ENCODE results near the gene NAA16. TPM values are rescaled to one million over a fixed set of nuclear protein-coding genes. Genes with fewer than 3 reads are reported as not detected.
A peak's percentile ranks its signal among the peaks of the same experiment; 100 is the strongest.

The NAA16 gene
- total and polyA plus RNA-seq, 10 of the 15 experiments (the other 5 are each of a cell fraction or from before 2014, with no cell fraction given): 5.4 to 18.5 (median 13.2) TPM

DNA sequence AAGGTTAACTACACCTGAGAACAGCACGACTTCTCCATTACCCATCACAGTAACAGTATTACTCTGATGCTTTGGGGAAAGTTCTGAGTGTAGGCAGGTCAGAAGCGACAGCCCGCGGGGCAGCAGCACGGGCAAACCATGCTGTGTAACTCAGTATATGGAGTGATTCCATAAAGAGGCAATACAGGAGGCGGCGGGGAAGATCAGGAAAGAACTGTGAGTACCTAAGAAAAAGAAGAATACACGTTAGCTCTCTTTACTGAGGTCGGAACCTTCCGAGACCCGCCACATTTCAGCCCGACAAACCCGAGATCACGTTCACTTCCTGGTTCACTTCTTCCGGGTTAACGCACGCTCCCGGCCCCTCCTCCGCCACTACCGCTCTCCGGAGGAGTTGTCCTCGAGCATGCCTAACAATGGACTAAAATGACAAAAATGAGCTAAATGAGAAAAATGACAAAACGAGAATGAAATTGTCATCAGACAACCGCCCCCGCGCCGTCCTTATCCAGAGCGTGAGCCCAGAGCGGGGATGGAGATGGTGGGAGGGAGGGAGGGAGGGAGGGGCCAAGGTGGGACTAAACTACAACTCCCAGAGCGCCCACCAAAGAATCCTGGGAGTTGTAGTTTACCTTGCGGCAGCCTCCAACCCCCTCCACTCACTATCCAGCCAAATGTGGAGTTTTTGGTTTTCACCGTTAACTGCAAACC, 47.7 kb upstream of the NAA16 start, which contains the start of gene MTRF1 (continued):
- TF ChIP-seq ZNF687 (IDR thresholded peaks at IDR 0.05) (peak; percentile 55; the same call in 1 of the 2 replicates), RAD21 (IDR thresholded peaks at IDR 0.05; ENCODE audit: insufficient read depth, low read depth, low read length) (no peak), TBL1XR1 (IDR thresholded peaks at IDR 0.05; ENCODE audit: low read depth, low read length) (peak; percentile 81; the same call in 1 of the 2 replicates), IKZF2 (IDR thresholded peaks at IDR 0.05) (no peak), SRF (IDR thresholded peaks at IDR 0.05; ENCODE audit: low read depth in 2 of 2, low read length in 2 of 2) (peak in 1 of 2 experiments; percentile 80; a peak in 1 of 4 replicates), RUNX3 (IDR thresholded peaks at IDR 0.05; ENCODE audit: low read length) (peak; percentile 74), MTA2 (IDR thresholded peaks at IDR 0.05; ENCODE audit: low read depth) (peak; percentile 95), RB1 (IDR thresholded peaks at IDR 0.05; ENCODE audit: borderline replicate concordance) (peak; percentile 60; the same call in 1 of the 2 replicates)

GRCh38 chr13:41267106-41267505, 44.0 kb upstream of the NAA16 start:
- ATAC-seq: no peak
- H3K9me3 ChIP-seq (replicated peaks; ENCODE audit: control insufficient read depth, insufficient read depth, low read length): peaks cover 4% of the 10 kb centered on the region
- SMC1A ChIA-PET (ENCODE audit: uncharacterized antibody, unreplicated experiment): interaction anchor here (0.6 to 0.7 kb wide), 2 partner anchors 32 to 46 kb away, joined by 3 read pairs; no protein-coding TSS in a partner anchor
- intact Hi-C loops (cut with micrococcal nuclease; ENCODE audit: unreplicated experiment) (no loop called here), in situ Hi-C loops (cut with MboI) (no loop called here)
- peaks cover 11% of the 10 kb centered on the region for H3K4me1 ChIP-seq (ENCODE audit: control insufficient read depth, insufficient read depth, low read length)
- no peak overlapping the region for H3K4me3 ChIP-seq
- CTCF ChIA-PET: interaction anchor here (0.6 kb wide), 1 partner anchor 138 kb away, joined by 3 read pairs; no protein-coding TSS in a partner anchor
- BruUV-seq (replicated peaks): no TSS peak
- H3K36me3 ChIP-seq (ENCODE audit: control insufficient read depth in 2 of 2, insufficient read depth in 2 of 2, low read length in 1 of 2): no peaks in the 10 kb centered on the region
- FAIRE-seq: no peak
- H3K9ac ChIP-seq (ENCODE audit: control insufficient read depth, insufficient read depth, low read length): no peak overlapping the region
- no peaks in the 10 kb centered on the region for H3K27me3 ChIP-seq (replicated peaks in 1 of 2; ENCODE audit: control insufficient read depth in 2 of 2, insufficient read depth in 2 of 2, low read length in 1 of 2)
- RAD21 ChIA-PET (ENCODE audit: unreplicated experiment): interaction anchor here (0.6 kb wide), 1 partner anchor 613 kb away, joined by 4 read pairs; no protein-coding TSS in a partner anchor
- DNase-seq (ENCODE audit: low read depth, low spot score): no peak
- H3K4me2 ChIP-seq (ENCODE audit: control insufficient read depth, insufficient read depth): no peak overlapping the region
- H4K20me1 ChIP-seq (ENCODE audit: control insufficient read depth, insufficient read depth): no peaks in the 10 kb centered on the region
- H3K27ac ChIP-seq (ENCODE audit: control insufficient read depth, insufficient read depth): no peak overlapping the region
- no peak overlapping the region for H2AFZ ChIP-seq (ENCODE audit: control insufficient read depth, low read depth, low read length)
- peaks cover 4% of the 10 kb centered on the region; the same call in 1 of the 2 replicates for H3K79me2 ChIP-seq (ENCODE audit: control insufficient read depth, insufficient read depth, low read length)
- POLR2A ChIA-PET: no interaction called here
- no peak for TF ChIP-seq ATF7 (IDR thresholded peaks at IDR 0.05; ENCODE audit: low read depth)
- TF ChIP-seq, protein P1, sequence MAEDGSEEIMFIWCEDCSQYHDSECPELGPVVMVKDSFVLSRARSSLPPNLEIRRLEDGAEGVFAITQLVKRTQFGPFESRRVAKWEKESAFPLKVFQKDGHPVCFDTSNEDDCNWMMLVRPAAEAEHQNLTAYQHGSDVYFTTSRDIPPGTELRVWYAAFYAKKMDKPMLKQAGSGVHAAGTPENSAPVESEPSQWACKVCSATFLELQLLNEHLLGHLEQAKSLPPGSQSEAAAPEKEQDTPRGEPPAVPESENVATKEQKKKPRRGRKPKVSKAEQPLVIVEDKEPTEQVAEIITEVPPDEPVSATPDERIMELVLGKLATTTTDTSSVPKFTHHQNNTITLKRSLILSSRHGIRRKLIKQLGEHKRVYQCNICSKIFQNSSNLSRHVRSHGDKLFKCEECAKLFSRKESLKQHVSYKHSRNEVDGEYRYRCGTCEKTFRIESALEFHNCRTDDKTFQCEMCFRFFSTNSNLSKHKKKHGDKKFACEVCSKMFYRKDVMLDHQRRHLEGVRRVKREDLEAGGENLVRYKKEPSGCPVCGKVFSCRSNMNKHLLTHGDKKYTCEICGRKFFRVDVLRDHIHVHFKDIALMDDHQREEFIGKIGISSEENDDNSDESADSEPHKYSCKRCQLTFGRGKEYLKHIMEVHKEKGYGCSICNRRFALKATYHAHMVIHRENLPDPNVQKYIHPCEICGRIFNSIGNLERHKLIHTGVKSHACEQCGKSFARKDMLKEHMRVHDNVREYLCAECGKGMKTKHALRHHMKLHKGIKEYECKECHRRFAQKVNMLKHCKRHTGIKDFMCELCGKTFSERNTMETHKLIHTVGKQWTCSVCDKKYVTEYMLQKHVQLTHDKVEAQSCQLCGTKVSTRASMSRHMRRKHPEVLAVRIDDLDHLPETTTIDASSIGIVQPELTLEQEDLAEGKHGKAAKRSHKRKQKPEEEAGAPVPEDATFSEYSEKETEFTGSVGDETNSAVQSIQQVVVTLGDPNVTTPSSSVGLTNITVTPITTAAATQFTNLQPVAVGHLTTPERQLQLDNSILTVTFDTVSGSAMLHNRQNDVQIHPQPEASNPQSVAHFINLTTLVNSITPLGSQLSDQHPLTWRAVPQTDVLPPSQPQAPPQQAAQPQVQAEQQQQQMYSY (CRISPR knock-in tag; IDR thresholded peaks at IDR 0.05): no peak
- TF ChIP-seq, protein P2, sequence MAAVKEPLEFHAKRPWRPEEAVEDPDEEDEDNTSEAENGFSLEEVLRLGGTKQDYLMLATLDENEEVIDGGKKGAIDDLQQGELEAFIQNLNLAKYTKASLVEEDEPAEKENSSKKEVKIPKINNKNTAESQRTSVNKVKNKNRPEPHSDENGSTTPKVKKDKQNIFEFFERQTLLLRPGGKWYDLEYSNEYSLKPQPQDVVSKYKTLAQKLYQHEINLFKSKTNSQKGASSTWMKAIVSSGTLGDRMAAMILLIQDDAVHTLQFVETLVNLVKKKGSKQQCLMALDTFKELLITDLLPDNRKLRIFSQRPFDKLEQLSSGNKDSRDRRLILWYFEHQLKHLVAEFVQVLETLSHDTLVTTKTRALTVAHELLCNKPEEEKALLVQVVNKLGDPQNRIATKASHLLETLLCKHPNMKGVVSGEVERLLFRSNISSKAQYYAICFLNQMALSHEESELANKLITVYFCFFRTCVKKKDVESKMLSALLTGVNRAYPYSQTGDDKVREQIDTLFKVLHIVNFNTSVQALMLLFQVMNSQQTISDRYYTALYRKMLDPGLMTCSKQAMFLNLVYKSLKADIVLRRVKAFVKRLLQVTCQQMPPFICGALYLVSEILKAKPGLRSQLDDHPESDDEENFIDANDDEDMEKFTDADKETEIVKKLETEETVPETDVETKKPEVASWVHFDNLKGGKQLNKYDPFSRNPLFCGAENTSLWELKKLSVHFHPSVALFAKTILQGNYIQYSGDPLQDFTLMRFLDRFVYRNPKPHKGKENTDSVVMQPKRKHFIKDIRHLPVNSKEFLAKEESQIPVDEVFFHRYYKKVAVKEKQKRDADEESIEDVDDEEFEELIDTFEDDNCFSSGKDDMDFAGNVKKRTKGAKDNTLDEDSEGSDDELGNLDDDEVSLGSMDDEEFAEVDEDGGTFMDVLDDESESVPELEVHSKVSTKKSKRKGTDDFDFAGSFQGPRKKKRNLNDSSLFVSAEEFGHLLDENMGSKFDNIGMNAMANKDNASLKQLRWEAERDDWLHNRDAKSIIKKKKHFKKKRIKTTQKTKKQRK (IDR thresholded peaks at IDR 0.05; ENCODE audit: low read depth, low read length): no peak

Measured in GM12878 (cell line).